ENCODE measurements around the gene SYDE1.

GRCh38 chr19:15116856-15117255 lies 9.7 kb downstream of the SYDE1 start:
- TF ChIP-seq CTCF (IDR thresholded peaks at IDR 0.05) (no peak), POLR2A (IDR thresholded peaks at IDR 0.05) (no peak)

Data from uterus (tissue), 2 donors.